ENCODE data around the gene SYNE2. TPM values are rescaled to one million over a fixed set of nuclear protein-coding genes. Genes with fewer than 3 reads are reported as not detected.

Gene SYNE2
- total RNA-seq, 1 experiment from 2014 or later: 94.2 TPM

GRCh38 chr14:63926641-63927040 lies 73.8 kb downstream of the SYNE2 start:
- ChIA-PET POLR2A (ENCODE audit: unreplicated experiment) (no interaction called here), CTCF (no interaction called here)
- no peak overlapping the region for H2AFZ ChIP-seq
- H3K4me3 ChIP-seq: no peak overlapping the region
- peaks cover 22% of the 10 kb centered on the region for H3K4me1 ChIP-seq (replicated peaks; ENCODE audit: insufficient read depth)
- peaks cover 8% of the 10 kb centered on the region for H3K9me3 ChIP-seq (ENCODE audit: insufficient read depth, low read depth)
- H3F3A ChIP-seq (ENCODE audit: insufficient read depth, low read depth): peaks cover 21% of the 10 kb centered on the region
- BruUV-seq (replicated peaks): no TSS peak
- H3K36me3 ChIP-seq (ENCODE audit: low read depth): peaks cover 6% of the 10 kb centered on the region; the same call in 1 of the 2 replicates
- no peak for DNase-seq
- no peaks in the 10 kb centered on the region for H4K20me1 ChIP-seq (ENCODE audit: insufficient read depth)
- intact Hi-C loops (cut with micrococcal nuclease; ENCODE audit: unreplicated experiment): no loop called here
- H3K27me3 ChIP-seq (ENCODE audit: insufficient read depth, low read depth): no peaks in the 10 kb centered on the region
- no peaks in the 10 kb centered on the region for H3K9me2 ChIP-seq (ENCODE audit: insufficient read depth)
- H3K79me2 ChIP-seq (ENCODE audit: low read depth): peaks cover 4% of the 10 kb centered on the region; the same call in 1 of the 2 replicates
- no peak overlapping the region for H3K27ac ChIP-seq
- no peak overlapping the region for H3K4me2 ChIP-seq
- no peak for TF ChIP-seq EZH2 (IDR thresholded peaks at IDR 0.05; ENCODE audit: low read depth)
- no peak for TF ChIP-seq CTCF (conservative IDR thresholded peaks at IDR 0.05)

- H3F3A ChIP-seq (ENCODE audit: insufficient read depth, low read depth): peaks cover under 1% of the 10 kb centered on the region
- no peak overlapping the region for H3K27ac ChIP-seq
- H4K20me1 ChIP-seq (ENCODE audit: insufficient read depth): no peaks in the 10 kb centered on the region
- intact Hi-C loops (cut with micrococcal nuclease; ENCODE audit: unreplicated experiment): no loop called here
- TF ChIP-seq EZH2 (IDR thresholded peaks at IDR 0.05; ENCODE audit: low read depth) (no peak), CTCF (conservative IDR thresholded peaks at IDR 0.05) (no peak)
- H3K27me3 ChIP-seq (ENCODE audit: insufficient read depth, low read depth): no peaks in the 10 kb centered on the region
- no peak overlapping the region for H2AFZ ChIP-seq
- ChIA-PET CTCF (interaction anchor here (0.7 kb wide), 1 partner anchor 11 kb away, joined by 3 read pairs; no protein-coding TSS in a partner anchor), POLR2A (ENCODE audit: unreplicated experiment) (no interaction called here)
- peaks cover 6% of the 10 kb centered on the region; the same call in 1 of the 2 replicates for H3K36me3 ChIP-seq (ENCODE audit: low read depth)
- H3K4me2 ChIP-seq: no peak overlapping the region
- no peak for DNase-seq
- H3K9me3 ChIP-seq (ENCODE audit: insufficient read depth, low read depth): peaks cover 8% of the 10 kb centered on the region
- no TSS peak for BruUV-seq (replicated peaks)
- no peaks in the 10 kb centered on the region for H3K9me2 ChIP-seq (ENCODE audit: insufficient read depth)
- H3K4me1 ChIP-seq (replicated peaks; ENCODE audit: insufficient read depth): peaks cover 5% of the 10 kb centered on the region; the same call in 1 of the 2 replicates
- H3K4me3 ChIP-seq: no peak overlapping the region
- peaks cover 4% of the 10 kb centered on the region; the same call in 1 of the 2 replicates for H3K79me2 ChIP-seq (ENCODE audit: low read depth)
Observed at GRCh38 chr14:63928744-63929174, 76.0 kb downstream of the SYNE2 start.

- Histone ChIP-seq H3K4me2 (no peak overlapping the region), H3K9me3 (ENCODE audit: insufficient read depth, low read depth) (no peaks in the 10 kb centered on the region), H3K27ac (no peak overlapping the region), H3K79me2 (ENCODE audit: low read depth) (no peaks in the 10 kb centered on the region), H3K4me1 (replicated peaks; ENCODE audit: insufficient read depth) (no peaks in the 10 kb centered on the region), H4K20me1 (ENCODE audit: insufficient read depth) (no peaks in the 10 kb centered on the region), H3F3A (ENCODE audit: insufficient read depth, low read depth) (no peaks in the 10 kb centered on the region), H3K9me2 (ENCODE audit: insufficient read depth) (no peaks in the 10 kb centered on the region), H2AFZ (no peak overlapping the region), H3K4me3 (no peak overlapping the region), H3K27me3 (ENCODE audit: insufficient read depth, low read depth) (no peaks in the 10 kb centered on the region), H3K36me3 (ENCODE audit: low read depth) (no peaks in the 10 kb centered on the region)
- TF ChIP-seq EZH2 (IDR thresholded peaks at IDR 0.05; ENCODE audit: low read depth) (no peak), CTCF (conservative IDR thresholded peaks at IDR 0.05) (no peak)
- ChIA-PET CTCF (no interaction called here), POLR2A (ENCODE audit: unreplicated experiment) (no interaction called here)
- BruUV-seq (replicated peaks): no TSS peak
- no peak for DNase-seq
- intact Hi-C loops (cut with micrococcal nuclease; ENCODE audit: unreplicated experiment): no loop called here
Observed at GRCh38 chr14:63933110-63933509, 80.3 kb downstream of the SYNE2 start.

Measured in PC-9 (cell line).